AG09309 (cell line): ENCODE results near the gene ALG9.
"Not testable (repeated sequence)": the region's sequence is repeated elsewhere in the genome, so short reads cannot be mapped to it uniquely, and the experiment has no call there.

ENCODE experiments used
- DNase-seq: peaks from one replicate; pipeline ENCODE4 v3.0.0-alpha.2; 2010; ENCODE audit warnings: low read depth
- H3K4me3 ChIP-seq: 2 replicates; pipeline ENCODE4 v1.5.1; 2011; ENCODE audit warnings: mild to moderate bottlenecking, low read depth, low read length, moderate library complexity; ENCODE audit not compliant: control insufficient read depth
- TF ChIP-seq, protein P1 (sequence below): IDR thresholded peaks from 2 replicates; pipeline ENCODE4 v1.5.1; 2011; ENCODE audit warnings: mild to moderate bottlenecking, low read depth, low read length, inconsistent platforms; ENCODE audit not compliant: insufficient read depth, control insufficient read depth; ENCODE audit errors: missing control alignments

Gene ALG9

GRCh38 chr11:111785076-111785475 lies 86.3 kb downstream of the ALG9 start:
- no peak for DNase-seq
- TF ChIP-seq, protein P1, sequence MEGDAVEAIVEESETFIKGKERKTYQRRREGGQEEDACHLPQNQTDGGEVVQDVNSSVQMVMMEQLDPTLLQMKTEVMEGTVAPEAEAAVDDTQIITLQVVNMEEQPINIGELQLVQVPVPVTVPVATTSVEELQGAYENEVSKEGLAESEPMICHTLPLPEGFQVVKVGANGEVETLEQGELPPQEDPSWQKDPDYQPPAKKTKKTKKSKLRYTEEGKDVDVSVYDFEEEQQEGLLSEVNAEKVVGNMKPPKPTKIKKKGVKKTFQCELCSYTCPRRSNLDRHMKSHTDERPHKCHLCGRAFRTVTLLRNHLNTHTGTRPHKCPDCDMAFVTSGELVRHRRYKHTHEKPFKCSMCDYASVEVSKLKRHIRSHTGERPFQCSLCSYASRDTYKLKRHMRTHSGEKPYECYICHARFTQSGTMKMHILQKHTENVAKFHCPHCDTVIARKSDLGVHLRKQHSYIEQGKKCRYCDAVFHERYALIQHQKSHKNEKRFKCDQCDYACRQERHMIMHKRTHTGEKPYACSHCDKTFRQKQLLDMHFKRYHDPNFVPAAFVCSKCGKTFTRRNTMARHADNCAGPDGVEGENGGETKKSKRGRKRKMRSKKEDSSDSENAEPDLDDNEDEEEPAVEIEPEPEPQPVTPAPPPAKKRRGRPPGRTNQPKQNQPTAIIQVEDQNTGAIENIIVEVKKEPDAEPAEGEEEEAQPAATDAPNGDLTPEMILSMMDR, result no peak
- H3K4me3 ChIP-seq, result no peak overlapping the region

GRCh38 chr11:111784311-111784710 lies 87.1 kb downstream of the ALG9 start:
- not testable (repeated sequence) for DNase-seq, H3K4me3 ChIP-seq

DNA sequence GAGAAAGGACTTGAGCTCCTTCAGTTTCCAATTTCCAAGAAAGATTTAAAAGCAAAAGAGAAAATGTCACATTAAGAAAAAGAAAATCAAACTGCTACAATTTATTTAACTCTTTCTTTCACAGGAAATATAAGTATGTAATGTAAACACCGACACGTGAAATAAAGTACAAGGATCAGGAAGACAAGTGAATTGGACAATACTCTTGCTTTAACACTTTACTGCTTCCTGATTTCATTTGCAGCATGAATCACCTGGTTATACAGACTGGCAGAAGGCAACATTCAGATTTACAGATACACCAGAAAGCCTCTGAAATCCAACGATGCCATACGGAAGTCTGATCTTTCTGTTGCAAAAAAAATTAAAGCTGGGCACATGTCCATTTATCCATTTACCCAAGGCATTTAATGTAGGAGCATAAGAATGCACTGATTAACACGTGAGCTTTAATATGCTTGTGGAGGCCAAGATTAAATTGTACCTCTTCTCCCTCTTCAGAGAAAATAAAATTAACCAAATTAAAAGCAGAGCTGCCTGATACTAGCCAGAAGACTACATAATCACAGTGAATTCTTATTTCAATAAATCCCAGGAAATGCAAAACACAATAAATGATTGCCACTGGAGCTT lies 89.2 kb downstream of the ALG9 start:
- TF ChIP-seq, protein P1, result no peak
- no peak overlapping the region for H3K4me3 ChIP-seq
- DNase-seq, result no peak

DNA sequence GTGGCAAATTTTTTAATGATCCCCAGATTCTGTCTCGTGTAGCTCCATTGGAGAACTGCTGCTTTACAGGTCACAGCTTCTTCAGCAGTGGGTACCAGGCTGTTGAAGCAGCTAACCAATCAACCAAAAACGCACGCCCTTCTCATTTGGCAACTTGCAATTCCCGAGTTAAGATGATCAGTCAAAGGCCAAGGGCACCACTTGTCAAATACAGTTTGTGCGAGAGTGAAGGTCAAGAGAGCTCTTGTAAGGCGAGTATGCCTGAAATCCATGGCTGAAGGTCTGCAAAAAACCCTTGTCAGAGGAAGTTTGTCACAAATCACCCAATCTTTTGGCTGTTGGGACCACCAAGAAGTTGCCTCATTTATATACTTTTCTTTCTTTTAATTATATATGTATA lies 92.3 kb downstream of the ALG9 start:
- DNase-seq, result no peak
- H3K4me3 ChIP-seq, result no peak overlapping the region
- TF ChIP-seq, protein P1, result no peak

GRCh38 chr11:111778047-111778558 lies 93.3 kb downstream of the ALG9 start:
- TF ChIP-seq, protein P1, result no peak
- H3K4me3 ChIP-seq, result no peak overlapping the region
- DNase-seq, result no peak

DNA sequence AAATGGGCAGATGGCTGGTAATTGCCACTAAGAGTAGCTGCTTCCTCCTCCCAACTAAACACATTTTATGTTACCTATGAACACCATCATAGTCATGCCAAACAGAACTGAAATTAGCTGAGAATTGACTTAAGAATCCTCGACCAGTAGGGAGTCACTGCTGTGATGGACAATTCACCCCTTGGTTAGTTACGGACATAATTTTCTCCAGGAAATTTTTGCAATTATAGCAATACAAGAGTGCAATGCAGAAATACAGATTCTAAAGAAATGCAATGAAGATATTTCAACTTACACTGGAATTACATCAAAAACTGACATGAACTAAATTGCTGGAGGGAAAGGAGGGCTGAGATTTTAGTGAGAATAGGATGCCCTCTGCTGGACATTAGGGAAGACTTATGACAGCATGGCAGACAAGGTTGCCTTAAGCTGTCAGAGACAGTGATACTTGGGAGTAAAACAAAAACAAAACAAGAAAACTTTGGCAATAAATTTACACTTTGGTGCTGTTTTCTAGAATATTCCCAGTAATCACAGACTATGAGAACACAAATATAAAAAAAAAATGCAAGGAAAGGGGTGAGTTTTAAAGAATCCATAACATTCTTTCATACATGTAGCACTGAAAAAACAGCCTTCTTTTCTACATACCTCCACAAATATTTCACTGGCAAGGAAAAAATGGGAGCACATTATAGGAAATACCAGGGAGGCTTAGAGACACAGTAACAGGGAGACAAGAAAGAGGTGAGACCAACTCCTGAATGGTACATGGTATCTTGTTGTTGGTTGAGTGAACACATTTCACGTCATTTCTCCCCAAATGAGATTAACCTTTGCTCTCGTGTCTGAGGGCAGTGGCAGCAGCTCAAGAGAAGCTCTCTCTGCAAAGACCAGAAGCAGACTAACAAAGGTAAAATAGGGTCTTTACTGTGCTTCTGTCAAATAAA lies 94.0 kb downstream of the ALG9 start:
- TF ChIP-seq, protein P1, result peak; percentile 74
- DNase-seq, result peak; percentile 64
- H3K4me3 ChIP-seq, result no peak overlapping the region
